Body of pancreas (tissue), 4 donors: ENCODE data around the gene GNLY. TPM values are rescaled to one million over a fixed set of nuclear protein-coding genes. Genes with fewer than 3 reads are reported as not detected.
A peak's percentile ranks its signal among the peaks of the same experiment; 100 is the strongest.

Source experiments
- ATAC-seq: fragments of 150-250 bp; one replicate; pipeline ENCODE4 v1.9.1; 2016
- DNase-seq, 4 donors: peaks; one replicate each; pipeline ENCODE4 v3.0.0-alpha.2; 2019
- H3K27ac ChIP-seq, 4 donors: fragments of 200-600 bp; sonication (generic); 1 replicate in 3 of 4; 2 replicates in 1 of 4; pipeline versions ENCODE4 v1.5.1 to v1.6.1; 2016 to 2019; ENCODE audit warnings: mild to moderate bottlenecking in 1 of 4, mixed read lengths in 1 of 4, moderate library complexity in 1 of 4
- H3K27me3 ChIP-seq, 2 donors: fragments of 200-600 bp; sonication (generic); one replicate each; pipeline ENCODE4 v1.6.0; 2016; ENCODE audit warnings: mild to moderate bottlenecking in 1 of 2
- H3K36me3 ChIP-seq, 2 donors: fragments of 200-600 bp; sonication (generic); replicated peaks in 1 of 2; 2 replicates each; pipeline ENCODE4 v1.5.1; 2016; ENCODE audit warnings: low read depth in 2 of 2; ENCODE audit not compliant: insufficient read depth in 1 of 2
- H3K4me1 ChIP-seq: fragments of 200-600 bp; sonication (generic); one replicate; pipeline ENCODE4 v1.6.0; 2016
- H3K4me3 ChIP-seq, 2 donors: fragments of 200-600 bp; sonication (generic); 1 replicate in 1 of 2; 2 replicates in 1 of 2; pipeline ENCODE4 v1.5.1; 2016 to 2019
- H3K9me3 ChIP-seq, 3 donors: fragments of 200-600 bp; sonication (generic); 1 replicate in 2 of 3; 2 replicates in 1 of 3; pipeline ENCODE4 v1.5.1; 2016
- CTCF ChIP-seq, 7 experiments: fragments of 450-650 bp in 4 of 7; fragments of 200-600 bp in 3 of 7; sonication (generic) in 3 of 7; IDR thresholded peaks; one replicate each; pipeline ENCODE4 v1.5.1; 2016 to 2019; ENCODE audit warnings: antibody characterized with exemption in 7 of 7
- POLR2A ChIP-seq, 3 donors: fragments of 450-650 bp; IDR thresholded peaks; one replicate each; pipeline ENCODE4 v1.6.1; 2016; ENCODE audit warnings: antibody characterized with exemption in 3 of 3, mild to moderate bottlenecking in 2 of 3
- WGBS, 2 donors: methylation state at CpG; one replicate each; pipeline ENCODE4 v1.1.5; 2017; 5-methylcytosine and 5-hydroxymethylcytosine counted together
- intact Hi-C: fragments of 100-400 bp; cut with DNase I; formaldehyde crosslinking; loops from one replicate; pipeline ENCODE4 v1.15.1; 2023
- total RNA-seq, 2 donors: library from RNA; depleted of rRNA; stranded (reverse); fragments of >200 nt; gene quantifications; one replicate each; pipeline ENCODE4 v1.1.0, GENCODE V29; 2016

GNLY gene
- total RNA-seq, 2 donors from 2014 or later = 5.6 TPM; not detected in 1

GRCh38 chr2:85703329-85703728, 9.2 kb downstream of the GNLY start:
- TF ChIP-seq CTCF (IDR thresholded peaks at IDR 0.05) (no peak), POLR2A (IDR thresholded peaks at IDR 0.05) (no peak)
- Histone ChIP-seq H3K36me3 (no peaks in the 10 kb centered on the region), H3K9me3 (no peaks in the 10 kb centered on the region), H3K27me3 (no peaks in the 10 kb centered on the region), H3K4me3 (no peak overlapping the region), H3K27ac (peak overlapping the region in 1 of 4 donors; percentile 34), H3K4me1 (peaks cover 23% of the 10 kb centered on the region)
- ATAC-seq (no peak), DNase-seq (no peak)
- intact Hi-C loops = no loop called here

GRCh38 chr2:85704038-85704437, 9.9 kb downstream of the GNLY start:
- Histone ChIP-seq H3K27me3 (no peaks in the 10 kb centered on the region), H3K9me3 (no peaks in the 10 kb centered on the region), H3K36me3 (no peaks in the 10 kb centered on the region), H3K27ac (peak overlapping the region in 1 of 4 donors; percentile 74), H3K4me1 (peaks cover 23% of the 10 kb centered on the region), H3K4me3 (no peak overlapping the region)
- 69 to 75% methylated on average over 3 of the region's 3 CpGs for WGBS, 2 donors
- ATAC-seq (no peak), DNase-seq (no peak)
- intact Hi-C loops = no loop called here
- TF ChIP-seq POLR2A (IDR thresholded peaks at IDR 0.05) = no peak
- TF ChIP-seq CTCF (IDR thresholded peaks at IDR 0.05) = no peak

GRCh38 chr2:85704800-85705679, 10.9 kb downstream of the GNLY start:
- H3K9me3 ChIP-seq = no peaks in the 10 kb centered on the region
- H3K27me3 ChIP-seq = no peaks in the 10 kb centered on the region
- H3K27ac ChIP-seq = peak overlapping the region in 3 of 4 donors; percentile 15 to 74 (median 28)
- intact Hi-C loops = no loop called here
- H3K4me3 ChIP-seq = no peak overlapping the region
- peaks cover 23% of the 10 kb centered on the region for H3K4me1 ChIP-seq
- DNase-seq = no peak
- H3K36me3 ChIP-seq = no peaks in the 10 kb centered on the region
- TF ChIP-seq POLR2A (IDR thresholded peaks at IDR 0.05) (no peak), CTCF (IDR thresholded peaks at IDR 0.05) (no peak)
- WGBS, 2 donors = 72 to 86% methylated on average over 8 of the region's 8 CpGs
- ATAC-seq = no peak

- WGBS, 2 donors = 84 to 92% methylated on average over 2 of the region's 2 CpGs
- Histone ChIP-seq H3K27me3 (no peaks in the 10 kb centered on the region), H3K4me1 (peaks cover 23% of the 10 kb centered on the region), H3K27ac (peak overlapping the region in 3 of 4 donors; percentile 15 to 74 (median 28)), H3K9me3 (no peaks in the 10 kb centered on the region), H3K4me3 (no peak overlapping the region), H3K36me3 (no peaks in the 10 kb centered on the region)
- ATAC-seq (peak; percentile 62), DNase-seq (peak in 2 of 4 donors; percentile 62 to 78)
- intact Hi-C loops = no loop called here
- TF ChIP-seq CTCF (IDR thresholded peaks at IDR 0.05) (no peak), POLR2A (IDR thresholded peaks at IDR 0.05) (no peak)
These were observed 11.5 kb downstream of the GNLY start for GRCh38 chr2:85705680-85706039.

GRCh38 chr2:85706063-85706462, 11.9 kb downstream of the GNLY start:
- Histone ChIP-seq H3K27me3 (no peaks in the 10 kb centered on the region), H3K4me1 (peaks cover 23% of the 10 kb centered on the region), H3K9me3 (no peaks in the 10 kb centered on the region), H3K27ac (peak overlapping the region in 3 of 4 donors; percentile 15 to 74 (median 19)), H3K36me3 (no peaks in the 10 kb centered on the region), H3K4me3 (no peak overlapping the region)
- TF ChIP-seq CTCF (IDR thresholded peaks at IDR 0.05) (no peak), POLR2A (IDR thresholded peaks at IDR 0.05) (no peak)
- 78 to 88% methylated on average over 6 of the region's 6 CpGs for WGBS, 2 donors
- DNase-seq = no peak
- intact Hi-C loops = no loop called here
- no peak for ATAC-seq
